HG02973 (cell line): ENCODE data around the gene KCNK3.

Source experiments
- ATAC-seq: cut with Tn5 transposase; IDR thresholded peaks from one replicate; pipeline ENCODE4 v1.9.1; 2021; ENCODE audit warnings: moderate library complexity; ENCODE audit not compliant: unreplicated experiment

The KCNK3 gene

DNA sequence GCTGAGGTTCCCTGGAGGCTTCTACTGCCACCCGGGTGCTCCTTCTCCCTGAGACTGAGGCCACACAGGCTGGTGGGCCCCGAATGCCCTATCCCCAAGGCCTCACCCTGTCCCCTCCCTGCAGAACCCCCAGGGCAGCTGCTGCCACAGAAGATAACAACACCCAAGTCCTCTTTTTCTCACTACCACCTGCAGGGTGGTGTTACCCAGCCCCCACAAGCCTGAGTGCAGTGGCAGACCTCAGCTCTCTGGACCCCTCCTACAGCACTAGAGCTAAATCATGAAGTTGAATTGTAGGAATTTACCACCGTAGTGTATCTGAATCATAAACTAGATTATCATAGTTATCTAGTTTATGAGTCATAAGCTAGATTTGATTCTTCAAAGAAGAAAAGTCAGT, 86.0 kb downstream of the KCNK3 start:
- ATAC-seq, result no peak

DNA sequence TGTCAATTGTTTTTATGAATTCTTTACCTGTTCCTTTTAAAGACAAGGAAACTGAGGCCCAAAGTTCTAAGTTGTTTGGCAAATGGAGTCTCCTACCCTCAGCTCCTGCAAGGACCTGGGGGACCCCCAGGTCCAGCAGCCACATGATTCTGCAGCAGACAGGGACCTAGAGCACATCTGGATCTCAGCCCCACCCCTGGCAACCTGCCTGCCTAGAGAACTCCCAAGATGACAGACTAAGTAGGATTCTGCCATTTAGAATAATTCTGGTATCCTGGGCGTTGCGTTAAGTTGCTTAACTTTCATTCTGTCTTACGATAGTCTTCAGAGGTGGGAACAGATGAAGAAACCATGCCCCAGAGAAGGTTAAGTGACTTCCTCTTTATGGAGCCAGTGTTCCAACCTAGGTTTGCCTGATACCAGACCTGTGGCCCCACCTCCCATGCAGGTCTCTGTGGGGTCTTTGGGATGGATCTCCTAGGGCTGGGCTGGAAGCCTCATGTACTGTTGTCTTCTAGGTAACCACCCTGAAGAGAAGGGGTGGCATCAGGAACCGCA, 87.8 kb downstream of the KCNK3 start:
- ATAC-seq, result no peak
